ENCODE measurements around the gene DLL1. TPM values are rescaled to one million over a fixed set of nuclear protein-coding genes. Genes with fewer than 3 reads are reported as not detected.

DLL1 gene
- total RNA-seq, 1 experiment from 2014 or later, result not detected

- no peak overlapping the region for H3K4me2 ChIP-seq
- H3K27ac ChIP-seq, result no peak overlapping the region
- CTCF ChIA-PET, result no interaction called here
- H3K36me3 ChIP-seq (ENCODE audit: low read depth), result no peaks in the 10 kb centered on the region
- intact Hi-C loops (cut with micrococcal nuclease; ENCODE audit: unreplicated experiment), result no loop called here
- POLR2A ChIA-PET (ENCODE audit: unreplicated experiment), result no interaction called here
- H4K20me1 ChIP-seq (ENCODE audit: insufficient read depth), result no peaks in the 10 kb centered on the region
- peaks cover 60% of the 10 kb centered on the region for H3K27me3 ChIP-seq (ENCODE audit: insufficient read depth, low read depth)
- no peaks in the 10 kb centered on the region for H3K9me3 ChIP-seq (ENCODE audit: insufficient read depth, low read depth)
- H2AFZ ChIP-seq, result no peak overlapping the region
- H3K9me2 ChIP-seq (ENCODE audit: insufficient read depth), result no peaks in the 10 kb centered on the region
- no peak for TF ChIP-seq CTCF (conservative IDR thresholded peaks at IDR 0.05)
- TF ChIP-seq EZH2 (IDR thresholded peaks at IDR 0.05; ENCODE audit: low read depth), result no peak
- no peak overlapping the region for H3K4me3 ChIP-seq
- H3K4me1 ChIP-seq (replicated peaks; ENCODE audit: insufficient read depth), result no peaks in the 10 kb centered on the region
- BruUV-seq (replicated peaks), result no TSS peak
- no peaks in the 10 kb centered on the region for H3F3A ChIP-seq (ENCODE audit: insufficient read depth, low read depth)
- no peak for DNase-seq
- H3K79me2 ChIP-seq (ENCODE audit: low read depth), result no peaks in the 10 kb centered on the region
Observed at GRCh38 chr6:170289180-170289931, 1.5 kb downstream of the DLL1 start.

- TF ChIP-seq EZH2 (IDR thresholded peaks at IDR 0.05; ENCODE audit: low read depth), result no peak
- TF ChIP-seq CTCF (conservative IDR thresholded peaks at IDR 0.05), result no peak
- no peak for DNase-seq
- H4K20me1 ChIP-seq (ENCODE audit: insufficient read depth), result no peaks in the 10 kb centered on the region
- no peak overlapping the region for H2AFZ ChIP-seq
- H3K27ac ChIP-seq, result no peak overlapping the region
- H3F3A ChIP-seq (ENCODE audit: insufficient read depth, low read depth), result no peaks in the 10 kb centered on the region
- H3K36me3 ChIP-seq (ENCODE audit: low read depth), result no peaks in the 10 kb centered on the region
- BruUV-seq (replicated peaks), result no TSS peak
- POLR2A ChIA-PET (ENCODE audit: unreplicated experiment), result no interaction called here
- H3K4me3 ChIP-seq, result no peak overlapping the region
- peaks cover 60% of the 10 kb centered on the region for H3K27me3 ChIP-seq (ENCODE audit: insufficient read depth, low read depth)
- no peaks in the 10 kb centered on the region for H3K4me1 ChIP-seq (replicated peaks; ENCODE audit: insufficient read depth)
- CTCF ChIA-PET, result no interaction called here
- no peaks in the 10 kb centered on the region for H3K9me3 ChIP-seq (ENCODE audit: insufficient read depth, low read depth)
- H3K4me2 ChIP-seq, result no peak overlapping the region
- intact Hi-C loops (cut with micrococcal nuclease; ENCODE audit: unreplicated experiment), result no loop called here
- H3K9me2 ChIP-seq (ENCODE audit: insufficient read depth), result no peaks in the 10 kb centered on the region
- H3K79me2 ChIP-seq (ENCODE audit: low read depth), result no peaks in the 10 kb centered on the region
Observed at GRCh38 chr6:170288852-170289179, 2.1 kb downstream of the DLL1 start.

- ChIA-PET POLR2A (ENCODE audit: unreplicated experiment) (no interaction called here), CTCF (no interaction called here)
- Histone ChIP-seq H3K9me3 (ENCODE audit: insufficient read depth, low read depth) (no peaks in the 10 kb centered on the region), H2AFZ (no peak overlapping the region), H3K27ac (no peak overlapping the region), H3K27me3 (ENCODE audit: insufficient read depth, low read depth) (peaks cover 56% of the 10 kb centered on the region), H3K79me2 (ENCODE audit: low read depth) (no peaks in the 10 kb centered on the region), H3K4me3 (no peak overlapping the region), H3K4me1 (replicated peaks; ENCODE audit: insufficient read depth) (no peaks in the 10 kb centered on the region), H3K4me2 (no peak overlapping the region), H3K36me3 (ENCODE audit: low read depth) (no peaks in the 10 kb centered on the region), H3K9me2 (ENCODE audit: insufficient read depth) (no peaks in the 10 kb centered on the region), H4K20me1 (ENCODE audit: insufficient read depth) (no peaks in the 10 kb centered on the region), H3F3A (ENCODE audit: insufficient read depth, low read depth) (no peaks in the 10 kb centered on the region)
- BruUV-seq (replicated peaks), result no TSS peak
- no peak for DNase-seq
- TF ChIP-seq EZH2 (IDR thresholded peaks at IDR 0.05; ENCODE audit: low read depth), result no peak
- no peak for TF ChIP-seq CTCF (conservative IDR thresholded peaks at IDR 0.05)
- intact Hi-C loops (cut with micrococcal nuclease; ENCODE audit: unreplicated experiment), result no loop called here
Observed at GRCh38 chr6:170288091-170288631, 2.7 kb downstream of the DLL1 start.

All from PC-9 (cell line).